GM10266 (cell line): Measurements from ENCODE around the gene ZNF212.
A peak's percentile ranks its signal among the peaks of the same experiment; 100 is the strongest.

Source experiments
- DNase-seq: peaks from one replicate; pipeline ENCODE4 v3.0.0; 2012; ENCODE audit errors: extremely low spot score
- CTCF ChIP-seq: IDR thresholded peaks from 2 replicates; pipeline ENCODE4 v1.5.1; 2012; ENCODE audit warnings: mild to moderate bottlenecking, low read depth; ENCODE audit not compliant: control insufficient read depth, insufficient read depth; ENCODE audit errors: missing control alignments

ZNF212 gene

GRCh38 chr7:149209518-149210269, 29.8 kb upstream of the ZNF212 start:
- peak; percentile 69 for DNase-seq
- peak; percentile 70 for TF ChIP-seq CTCF

GRCh38 chr7:149210551-149210950, 28.9 kb upstream of the ZNF212 start:
- no peak for DNase-seq
- TF ChIP-seq CTCF = no peak

- TF ChIP-seq CTCF = no peak
- DNase-seq = no peak
Observed at GRCh38 chr7:149214020-149214720, 25.3 kb upstream of the ZNF212 start.

- no peak for TF ChIP-seq CTCF
- no peak for DNase-seq
Observed at GRCh38 chr7:149216402-149216801, 23.0 kb upstream of the ZNF212 start.

- no peak for TF ChIP-seq CTCF
- no peak for DNase-seq
Observed at GRCh38 chr7:149217570-149217969, 21.9 kb upstream of the ZNF212 start.

GRCh38 chr7:149218469-149219420, 20.7 kb upstream of the ZNF212 start:
- TF ChIP-seq CTCF = no peak
- DNase-seq = no peak
